ENCODE results near the gene MPV17.
"Not testable (repeated sequence)": the region's sequence is repeated elsewhere in the genome, so short reads cannot be mapped to it uniquely, and the experiment has no call there.

MPV17 gene

GRCh38 chr2:27298391-27299080 lies 24.4 kb downstream of the MPV17 start:
- no peak for DNase-seq (ENCODE audit: low spot score)

- DNase-seq (ENCODE audit: low spot score), result no peak
These were observed 25.7 kb downstream of the MPV17 start for GRCh38 chr2:27297195-27297594.

- no peak for DNase-seq (ENCODE audit: low spot score)
These were observed 26.4 kb downstream of the MPV17 start for GRCh38 chr2:27296481-27296880.

GRCh38 chr2:27294928-27295327 lies 28.0 kb downstream of the MPV17 start:
- no peak for DNase-seq (ENCODE audit: low spot score)

GRCh38 chr2:27291865-27292264 lies 31.0 kb downstream of the MPV17 start:
- no peak for DNase-seq (ENCODE audit: low spot score)

GRCh38 chr2:27290549-27290948 lies 32.3 kb downstream of the MPV17 start:
- DNase-seq (ENCODE audit: low spot score), result no peak

GRCh38 chr2:27288610-27289009 lies 34.3 kb downstream of the MPV17 start:
- no peak for DNase-seq (ENCODE audit: low spot score)

- DNase-seq (ENCODE audit: low spot score), result no peak
These were observed 37.4 kb downstream of the MPV17 start for GRCh38 chr2:27285481-27285880.

- DNase-seq (ENCODE audit: low spot score), result no peak
These were observed 37.9 kb downstream of the MPV17 start for GRCh38 chr2:27284996-27285395.

GRCh38 chr2:27282892-27283291 lies 40.0 kb downstream of the MPV17 start:
- DNase-seq (ENCODE audit: low spot score), result no peak

GRCh38 chr2:27281855-27282559 lies 40.9 kb downstream of the MPV17 start, which contains the start of gene TRIM54:
TRIM54 (plus strand) TSS chr2:27282429; CDS start chr2:27282732, 303 bp downstream.
- DNase-seq (ENCODE audit: low spot score), result peak; percentile 74

GRCh38 chr2:27281442-27281841 lies 41.5 kb downstream of the MPV17 start:
- no peak for DNase-seq (ENCODE audit: low spot score)

- no peak for DNase-seq (ENCODE audit: low spot score)
These were observed 42.1 kb downstream of the MPV17 start for GRCh38 chr2:27280826-27281225.

- DNase-seq (ENCODE audit: low spot score), result no peak
These were observed 44.9 kb downstream of the MPV17 start for GRCh38 chr2:27278010-27278409.

- DNase-seq (ENCODE audit: low spot score), result no peak
These were observed 47.4 kb downstream of the MPV17 start, which contains the start of gene DNAJC5G for GRCh38 chr2:27275211-27276150. DNAJC5G (plus strand) TSS chr2:27275433; CDS start chr2:27276729, 1,296 bp downstream.

GRCh38 chr2:27272537-27273522 lies 50.1 kb downstream of the MPV17 start:
- DNase-seq (ENCODE audit: low spot score), result not testable (repeated sequence)

- no peak for DNase-seq (ENCODE audit: low spot score)
These were observed 51.1 kb downstream of the MPV17 start for GRCh38 chr2:27271631-27272340.

GRCh38 chr2:27270670-27271069 lies 52.2 kb downstream of the MPV17 start:
- no peak for DNase-seq (ENCODE audit: low spot score)

- DNase-seq (ENCODE audit: low spot score), result no peak
These were observed 52.8 kb downstream of the MPV17 start for GRCh38 chr2:27270131-27270530.

- DNase-seq (ENCODE audit: low spot score), result not testable (repeated sequence)
These were observed 54.6 kb downstream of the MPV17 start for GRCh38 chr2:27268296-27268695.

GRCh38 chr2:27265536-27265870 lies 57.4 kb downstream of the MPV17 start:
- DNase-seq (ENCODE audit: low spot score), result no peak
